HEK293T (cell line): ENCODE measurements around the gene GSAP.
"Not testable (repeated sequence)": the region's sequence is repeated elsewhere in the genome, so short reads cannot be mapped to it uniquely, and the experiment has no call there.

Experiments used
- CTCF ChIA-PET: fragments of 350-600 bp; formaldehyde crosslinking; extraction: SDS; loops from one replicate; lab custom pipeline; 2021; ENCODE audit warnings: antibody characterized with exemption, inconsistent platforms; lab: Yijun Ruan, JAX
- POLR2A ChIA-PET: fragments of 350-600 bp; formaldehyde crosslinking; extraction: SDS; loops from one replicate; lab custom pipeline; 2020; ENCODE audit warnings: antibody characterized with exemption, inconsistent platforms; lab: Yijun Ruan, JAX
- DNase-seq: peaks from one replicate; pipeline ENCODE4 v3.0.0; 2012; ENCODE audit warnings: mixed read lengths; ENCODE audit errors: extremely low spot score
- ARNT ChIP-seq: fragments of 450-650 bp; IDR thresholded peaks from 2 replicates; pipeline ENCODE4 v1.6.1; 2017; ENCODE audit warnings: mild to moderate bottlenecking
- BHLHE40 ChIP-seq: fragments of 450-650 bp; IDR thresholded peaks from 2 replicates; pipeline ENCODE4 v1.6.1; 2016; ENCODE audit warnings: mild to moderate bottlenecking, moderate library complexity, borderline replicate concordance
- CTBP1 ChIP-seq: fragments of 450-650 bp; IDR thresholded peaks from 2 replicates; pipeline ENCODE4 v1.6.1; 2016; ENCODE audit warnings: borderline replicate concordance
- ELF4 ChIP-seq: fragments of 450-650 bp; IDR thresholded peaks from 2 replicates; pipeline ENCODE4 v1.6.1; 2017; ENCODE audit warnings: antibody characterized with exemption
- FOXA1 ChIP-seq: fragments of 450-650 bp; IDR thresholded peaks from 2 replicates; pipeline ENCODE4 v1.6.1; 2016; ENCODE audit warnings: mild to moderate bottlenecking
- FOXK2 ChIP-seq: fragments of 450-650 bp; IDR thresholded peaks from 2 replicates; pipeline ENCODE4 v1.6.1; 2016; ENCODE audit warnings: mild to moderate bottlenecking
- FOXM1 ChIP-seq: fragments of 450-650 bp; IDR thresholded peaks from 2 replicates; pipeline ENCODE4 v1.6.1; 2017; ENCODE audit warnings: mild to moderate bottlenecking, borderline replicate concordance
- HDGF ChIP-seq: fragments of 450-650 bp; IDR thresholded peaks from 2 replicates; pipeline ENCODE4 v1.6.1; 2017; ENCODE audit warnings: antibody characterized with exemption, borderline replicate concordance
- L3MBTL2 ChIP-seq: fragments of 450-650 bp; conservative IDR thresholded peaks from 2 replicates; pipeline ENCODE4 v1.6.1; 2016; ENCODE audit warnings: mild to moderate bottlenecking
- LEF1 ChIP-seq: fragments of 450-650 bp; IDR thresholded peaks from 2 replicates; pipeline ENCODE4 v1.6.1; 2017; ENCODE audit warnings: mild to moderate bottlenecking, borderline replicate concordance
- NFRKB ChIP-seq: fragments of 450-650 bp; IDR thresholded peaks from 2 replicates; pipeline ENCODE4 v1.6.1; 2016; ENCODE audit warnings: mild to moderate bottlenecking, moderate library complexity
- PKNOX1 ChIP-seq: fragments of 450-650 bp; IDR thresholded peaks from 2 replicates; pipeline ENCODE4 v1.6.1; 2016
- SUZ12 ChIP-seq: fragments of 450-650 bp; IDR thresholded peaks from 2 replicates; pipeline ENCODE4 v1.6.1; 2016; ENCODE audit warnings: mild to moderate bottlenecking
- TARDBP ChIP-seq: fragments of 450-650 bp; IDR thresholded peaks from 2 replicates; pipeline ENCODE4 v1.6.1; 2016
- ZNF384 ChIP-seq: fragments of 450-650 bp; IDR thresholded peaks from 2 replicates; pipeline ENCODE4 v1.6.1; 2016

The GSAP gene

GRCh38 chr7:77338883-77339629 lies 77.1 kb downstream of the GSAP start:
- ChIA-PET CTCF (no interaction called here), POLR2A (no interaction called here)
- no peak for TF ChIP-seq LEF1
- no peak for TF ChIP-seq ARNT
- no peak for DNase-seq

GRCh38 chr7:77338260-77338659 lies 77.9 kb downstream of the GSAP start:
- DNase-seq, result no peak
- TF ChIP-seq HDGF (no peak), NFRKB (no peak), L3MBTL2 (no peak), ARNT (no peak), FOXA1 (no peak), SUZ12 (no peak), LEF1 (no peak), TARDBP (no peak), BHLHE40 (no peak), FOXM1 (no peak)
- CTCF ChIA-PET, result no interaction called here
- POLR2A ChIA-PET, result no interaction called here

- ChIA-PET CTCF (no interaction called here), POLR2A (no interaction called here)
- TF ChIP-seq FOXK2, result no peak
- TF ChIP-seq PKNOX1, result no peak
- no peak for TF ChIP-seq ZNF384
- TF ChIP-seq SUZ12, result no peak
- TF ChIP-seq HDGF, result no peak
- TF ChIP-seq ELF4, result no peak
- no peak for DNase-seq
These were observed 78.6 kb downstream of the GSAP start for GRCh38 chr7:77337456-77337990.

GRCh38 chr7:77335581-77335980 lies 80.6 kb downstream of the GSAP start:
- TF ChIP-seq FOXK2 (no peak), FOXA1 (no peak), SUZ12 (no peak), L3MBTL2 (no peak), ARNT (no peak), TARDBP (no peak), CTBP1 (no peak)
- CTCF ChIA-PET, result interaction anchor here (0.6 kb wide), 1 partner anchor 18 kb away, joined by 3 read pairs; no protein-coding TSS in a partner anchor
- POLR2A ChIA-PET, result no interaction called here
- no peak for DNase-seq

GRCh38 chr7:77334039-77334438 lies 82.1 kb downstream of the GSAP start:
- DNase-seq, POLR2A ChIA-PET, CTCF ChIA-PET: not testable (repeated sequence)

GRCh38 chr7:77331938-77332695 lies 84.0 kb downstream of the GSAP start:
- peak; percentile 78 for DNase-seq
- ChIA-PET CTCF (interaction anchor here (0.6 to 1.0 kb wide), 7 partner anchors 12 to 1595 kb away, joined by 3 to 4 read pairs (median 3); partner anchors contain the start of gene CCDC146), POLR2A (no interaction called here)
- TF ChIP-seq SUZ12 (no peak), LEF1 (no peak), L3MBTL2 (no peak), HDGF (no peak), FOXK2 (no peak), CTBP1 (no peak), FOXA1 (no peak)

GRCh38 chr7:77330169-77330882 lies 85.8 kb downstream of the GSAP start:
- CTCF ChIA-PET, result no interaction called here
- POLR2A ChIA-PET, result no interaction called here
- TF ChIP-seq TARDBP (no peak), FOXM1 (no peak), ELF4 (no peak), ZNF384 (no peak), LEF1 (no peak), L3MBTL2 (no peak), CTBP1 (no peak), PKNOX1 (no peak), SUZ12 (no peak), NFRKB (no peak), FOXA1 (no peak), ARNT (no peak), HDGF (no peak)
- no peak for DNase-seq
